H9 (cell line): ENCODE measurements around the gene RSPO3. TPM values are rescaled to one million over a fixed set of nuclear protein-coding genes. Genes with fewer than 3 reads are reported as not detected.

Experiments
- DNase-seq: peaks from one replicate; pipeline ENCODE4 v3.0.0-alpha.2; 2017
- H2AFZ ChIP-seq: one replicate; pipeline ENCODE4 v1.6.1; 2013; ENCODE audit warnings: mild to moderate bottlenecking, low read length, control low read depth, moderate library complexity
- H2AK5ac ChIP-seq: 2 replicates; pipeline ENCODE4 v1.6.1; 2013; ENCODE audit warnings: low read length, control low read depth, mixed read lengths; ENCODE audit not compliant: insufficient read length
- H2BK120ac ChIP-seq: one replicate; pipeline ENCODE4 v1.6.1; 2013; ENCODE audit warnings: low read depth, mild to moderate bottlenecking, low read length, control low read depth, inconsistent platforms; ENCODE audit not compliant: poor library complexity, severe bottlenecking
- H2BK12ac ChIP-seq: 2 replicates; pipeline ENCODE4 v1.6.1; 2013; ENCODE audit warnings: low read length, control low read depth, mixed read lengths, low read depth; ENCODE audit not compliant: insufficient read length
- H2BK15ac ChIP-seq: 2 replicates; pipeline ENCODE4 v1.6.1; 2013; ENCODE audit warnings: low read depth, low read length, control low read depth
- H2BK20ac ChIP-seq: one replicate; pipeline ENCODE4 v1.6.1; 2013; ENCODE audit warnings: low read depth, mild to moderate bottlenecking, low read length, control low read depth, inconsistent platforms; ENCODE audit not compliant: poor library complexity, severe bottlenecking
- H2BK5ac ChIP-seq: 2 replicates; pipeline ENCODE4 v1.6.1; 2013; ENCODE audit warnings: low read length, control low read depth, mixed read lengths; ENCODE audit not compliant: insufficient read length
- H3K14ac ChIP-seq: 2 replicates; pipeline ENCODE4 v1.6.1; 2013; ENCODE audit warnings: low read length, control low read depth; ENCODE audit not compliant: insufficient read depth
- H3K18ac ChIP-seq: 2 replicates; pipeline ENCODE4 v1.6.1; 2013; ENCODE audit warnings: low read depth, mild to moderate bottlenecking, mixed read lengths, low read length, control low read depth; ENCODE audit not compliant: insufficient read length
- H3K23ac ChIP-seq: 2 replicates; pipeline ENCODE4 v1.6.1; 2013; ENCODE audit warnings: low read length, control low read depth, mixed read lengths, low read depth; ENCODE audit not compliant: insufficient read length
- H3K23me2 ChIP-seq: 2 replicates; pipeline ENCODE4 v1.6.1; 2013; ENCODE audit warnings: low read depth, mild to moderate bottlenecking, mixed read lengths, low read length, control low read depth; ENCODE audit not compliant: insufficient read length, poor library complexity, severe bottlenecking
- H3K27ac ChIP-seq: 2 replicates; pipeline ENCODE4 v1.5.1; 2013; ENCODE audit warnings: low read length, control low read depth, mixed read lengths, low read depth; ENCODE audit not compliant: insufficient read length
- H3K27me3 ChIP-seq: 2 replicates; pipeline ENCODE4 v1.6.1; 2013; ENCODE audit warnings: low read length, control low read depth, inconsistent platforms; ENCODE audit not compliant: insufficient read depth
- H3K4ac ChIP-seq: 2 replicates; pipeline ENCODE4 v1.6.1; 2013; ENCODE audit warnings: low read depth, mild to moderate bottlenecking, control low read depth, inconsistent platforms, low read length, moderate library complexity
- H3K4me1 ChIP-seq: 2 replicates; pipeline ENCODE4 v1.6.1; 2013; ENCODE audit warnings: low read length, control low read depth, inconsistent platforms; ENCODE audit not compliant: insufficient read depth
- H3K4me2 ChIP-seq: 2 replicates; pipeline ENCODE4 v1.6.1; 2013; ENCODE audit warnings: low read length, control low read depth, mixed read lengths; ENCODE audit not compliant: insufficient read length, insufficient read depth
- H3K56ac ChIP-seq: 2 replicates; pipeline ENCODE4 v1.6.1; 2013; ENCODE audit warnings: low read depth, mild to moderate bottlenecking, mixed read lengths, low read length, control low read depth; ENCODE audit not compliant: insufficient read length
- H3K79me1 ChIP-seq: 2 replicates; pipeline ENCODE4 v1.6.1; 2013; ENCODE audit warnings: low read depth, mild to moderate bottlenecking, moderate library complexity, low read length, control low read depth, inconsistent platforms; ENCODE audit not compliant: insufficient read depth, poor library complexity, severe bottlenecking
- H3K79me2 ChIP-seq: 2 replicates; pipeline ENCODE4 v1.6.1; 2013; ENCODE audit warnings: low read length, control low read depth, inconsistent platforms; ENCODE audit not compliant: insufficient read depth
- H3K9ac ChIP-seq: 2 replicates; pipeline ENCODE4 v1.6.1; 2013; ENCODE audit warnings: low read length, control low read depth, mixed read lengths; ENCODE audit not compliant: insufficient read length; ENCODE audit errors: extremely low read depth
- H3K9me3 ChIP-seq: one replicate; pipeline ENCODE4 v1.6.1; 2013; ENCODE audit warnings: low read depth, low read length, inconsistent platforms; ENCODE audit not compliant: control insufficient read depth
- H3T11ph ChIP-seq: one replicate; pipeline ENCODE4 v1.6.1; 2013; ENCODE audit warnings: mild to moderate bottlenecking, low read length, control low read depth, inconsistent platforms
- H4K20me1 ChIP-seq: one replicate; pipeline ENCODE4 v1.6.1; 2013; ENCODE audit not compliant: control insufficient read depth, insufficient read length, insufficient read depth
- H4K5ac ChIP-seq: 2 replicates; pipeline ENCODE4 v1.6.1; 2013; ENCODE audit warnings: low read depth, mild to moderate bottlenecking, mixed read lengths, low read length, control low read depth; ENCODE audit not compliant: insufficient read length
- H4K8ac ChIP-seq: replicated peaks from 2 replicates; pipeline ENCODE4 v1.6.1; 2013; ENCODE audit warnings: low read length, control low read depth, mixed read lengths, low read depth; ENCODE audit not compliant: insufficient read length
- H4K91ac ChIP-seq: 2 replicates; pipeline ENCODE4 v1.6.1; 2013; ENCODE audit warnings: low read depth, mild to moderate bottlenecking, moderate library complexity, mixed read lengths, low read length, control low read depth; ENCODE audit not compliant: insufficient read length
- H3K27ac Mint-ChIP-seq, 3 experiments: 2 replicates in 2 of 3; 3 replicates in 1 of 3; pipeline ENCODE4 v1.8.0; 2020 to 2021; ENCODE audit warnings: mixed read lengths in 3 of 3, mild to moderate bottlenecking in 1 of 3, moderate library complexity in 1 of 3
- H3K27me3 Mint-ChIP-seq: 2 replicates; pipeline ENCODE4 v1.8.0; 2021; ENCODE audit warnings: low read depth, mild to moderate bottlenecking, moderate library complexity, mixed read lengths
- H3K36me3 Mint-ChIP-seq, 3 experiments: 2 replicates in 2 of 3; 3 replicates in 1 of 3; pipeline ENCODE4 v1.8.0; 2020 to 2021; ENCODE audit warnings: low read depth in 3 of 3, mixed read lengths in 3 of 3; ENCODE audit not compliant: insufficient read depth in 1 of 3
- H3K4me1 Mint-ChIP-seq, 2 experiments: 2 replicates each; pipeline ENCODE4 v1.8.0; 2020; ENCODE audit warnings: mixed read lengths in 2 of 2
- H3K4me3 Mint-ChIP-seq, 2 experiments: 2 replicates in 1 of 2; 3 replicates in 1 of 2; pipeline ENCODE4 v1.8.0; 2020 to 2021; ENCODE audit warnings: mild to moderate bottlenecking in 2 of 2, mixed read lengths in 2 of 2, moderate library complexity in 1 of 2
- H3K9me3 Mint-ChIP-seq, 2 experiments: 2 replicates in 1 of 2; 3 replicates in 1 of 2; pipeline ENCODE4 v1.8.0; 2020; ENCODE audit warnings: mild to moderate bottlenecking in 2 of 2, mixed read lengths in 2 of 2, moderate library complexity in 1 of 2
- WGBS: extraction: QIAGEN DNeasy Blood & Tissue Kit; methylation state at CpG from one replicate; pipeline ENCODE4 v1.1.7; 2013; ENCODE audit warnings: missing lambda C conversion rate, low lambda C conversion rate, mixed read lengths; ENCODE audit not compliant: insufficient read length; ENCODE audit errors: extremely low coverage; 5-methylcytosine and 5-hydroxymethylcytosine counted together
- total RNA-seq: library from RNA; stranded (reverse); gene quantifications from 2 replicates; pipeline ENCODE4 v1.2.1, GENCODE V29; 2021
- TF ChIP-seq, protein P1 (sequence below): fragments of 200-600 bp; sonication (generic); conservative IDR thresholded peaks from 3 replicates; pipeline ENCODE4 v1.8.0; 2021; ENCODE audit warnings: antibody characterized with exemption, mild to moderate bottlenecking

The RSPO3 gene
- total RNA-seq, 1 experiment from 2014 or later: not detected

DNA sequence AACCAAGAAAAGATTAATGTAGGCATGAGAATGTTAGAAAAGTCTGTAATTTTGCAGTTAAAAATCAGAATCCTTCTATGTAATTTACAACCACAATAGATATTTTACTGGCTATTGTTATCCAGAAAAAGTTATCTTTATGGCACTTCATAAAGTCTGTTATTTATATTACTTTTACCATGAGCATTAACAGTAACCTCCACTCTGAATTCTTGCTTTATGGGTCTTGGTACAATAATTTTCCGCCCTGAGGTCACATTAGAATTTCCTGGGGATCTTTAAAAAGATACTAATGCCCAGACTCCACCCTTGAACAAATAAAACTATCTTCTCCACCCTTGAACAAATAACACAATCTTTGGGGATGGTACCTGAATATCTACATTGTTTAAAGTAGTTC, 9.6 kb downstream of the RSPO3 start:
- Mint-ChIP-seq H3K36me3 (no peaks in the 10 kb centered on the region), H3K27me3 (peaks cover 17% of the 10 kb centered on the region)
- H3K23ac ChIP-seq: no peak overlapping the region

More for the DNA sequence above, 9.6 kb downstream of the RSPO3 start:
- Histone ChIP-seq H3K79me1 (no peaks in the 10 kb centered on the region), H3K56ac (no peak overlapping the region), H3K9ac (no peak overlapping the region), H2BK20ac (no peak overlapping the region), H3K18ac (no peak overlapping the region), H2BK12ac (no peak overlapping the region), H4K20me1 (no peaks in the 10 kb centered on the region), H2BK5ac (no peak overlapping the region), H3K79me2 (no peaks in the 10 kb centered on the region), H2AK5ac (no peak overlapping the region), H3K9me3 (no peaks in the 10 kb centered on the region), H4K8ac (no peak overlapping the region), H4K91ac (no peak overlapping the region), H3K4ac (no peak overlapping the region), H3K4me2 (no peak overlapping the region), H3T11ph (no peak overlapping the region), H2BK120ac (no peak overlapping the region), H4K5ac (no peak overlapping the region), H2BK15ac (no peak overlapping the region), H3K4me1 (no peaks in the 10 kb centered on the region), H3K27me3 (no peaks in the 10 kb centered on the region), H3K14ac (no peak overlapping the region), H2AFZ (no peak overlapping the region), H3K27ac (no peak overlapping the region), H3K23me2 (no peaks in the 10 kb centered on the region)
- no peaks in the 10 kb centered on the region for H3K4me1 Mint-ChIP-seq
- no peak overlapping the region for H3K27ac Mint-ChIP-seq
- TF ChIP-seq, protein P1, sequence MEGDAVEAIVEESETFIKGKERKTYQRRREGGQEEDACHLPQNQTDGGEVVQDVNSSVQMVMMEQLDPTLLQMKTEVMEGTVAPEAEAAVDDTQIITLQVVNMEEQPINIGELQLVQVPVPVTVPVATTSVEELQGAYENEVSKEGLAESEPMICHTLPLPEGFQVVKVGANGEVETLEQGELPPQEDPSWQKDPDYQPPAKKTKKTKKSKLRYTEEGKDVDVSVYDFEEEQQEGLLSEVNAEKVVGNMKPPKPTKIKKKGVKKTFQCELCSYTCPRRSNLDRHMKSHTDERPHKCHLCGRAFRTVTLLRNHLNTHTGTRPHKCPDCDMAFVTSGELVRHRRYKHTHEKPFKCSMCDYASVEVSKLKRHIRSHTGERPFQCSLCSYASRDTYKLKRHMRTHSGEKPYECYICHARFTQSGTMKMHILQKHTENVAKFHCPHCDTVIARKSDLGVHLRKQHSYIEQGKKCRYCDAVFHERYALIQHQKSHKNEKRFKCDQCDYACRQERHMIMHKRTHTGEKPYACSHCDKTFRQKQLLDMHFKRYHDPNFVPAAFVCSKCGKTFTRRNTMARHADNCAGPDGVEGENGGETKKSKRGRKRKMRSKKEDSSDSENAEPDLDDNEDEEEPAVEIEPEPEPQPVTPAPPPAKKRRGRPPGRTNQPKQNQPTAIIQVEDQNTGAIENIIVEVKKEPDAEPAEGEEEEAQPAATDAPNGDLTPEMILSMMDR: no peak
- no peak for DNase-seq
- H3K4me3 Mint-ChIP-seq: no peak overlapping the region
- WGBS: no CpG with 5 or more reads among the region's 1 CpG
- H3K9me3 Mint-ChIP-seq: no peaks in the 10 kb centered on the region
